Ovary (tissue), 9 donors: ENCODE results near the gene MAPK8IP1. TPM values are rescaled to one million over a fixed set of nuclear protein-coding genes. Genes with fewer than 3 reads are reported as not detected.
A peak's percentile ranks its signal among the peaks of the same experiment; 100 is the strongest.

Experiments
- DNase-seq, 5 donors: peaks; one replicate each; pipeline ENCODE4 v3.0.0-alpha.2; 2019 to 2020
- H3K27ac ChIP-seq, 2 donors: fragments of 200-600 bp; one replicate each; pipeline versions ENCODE4 v1.5.1 to v1.8.0; 2019 to 2022
- H3K27me3 ChIP-seq: fragments of 200-600 bp; one replicate; pipeline ENCODE4 v1.8.0; 2022
- H3K36me3 ChIP-seq: fragments of 200-600 bp; sonication (generic); one replicate; pipeline ENCODE4 v1.5.1; 2019
- H3K4me1 ChIP-seq: one replicate; pipeline ENCODE4 v1.8.1; 2013; ENCODE audit warnings: mild to moderate bottlenecking, moderate library complexity; ENCODE audit not compliant: insufficient read depth
- H3K4me3 ChIP-seq: fragments of 200-600 bp; sonication (generic); one replicate; pipeline ENCODE4 v1.5.1; 2017
- H3K9me3 ChIP-seq, 2 donors: fragments of 200-600 bp in 1 of 2; sonication (generic) in 1 of 2; one replicate each; pipeline versions ENCODE4 v1.5.1 to v1.8.1; 2013 to 2019; ENCODE audit warnings: mild to moderate bottlenecking in 1 of 2, moderate library complexity in 1 of 2
- CTCF ChIP-seq, 3 donors: fragments of 450-650 bp in 2 of 3; fragments of 200-600 bp in 1 of 3; IDR thresholded peaks; one replicate each; pipeline versions ENCODE4 v1.5.1 to v1.8.0; 2016 to 2022; ENCODE audit warnings: antibody characterized with exemption in 3 of 3, mild to moderate bottlenecking in 1 of 3
- EP300 ChIP-seq: sonication (generic); formaldehyde crosslinking; IDR thresholded peaks from one replicate; pipeline ENCODE4 v1.6.1; 2017; ENCODE audit warnings: antibody characterized with exemption
- POLR2A ChIP-seq: fragments of 450-650 bp; IDR thresholded peaks from one replicate; pipeline ENCODE4 v1.6.1; 2017; ENCODE audit warnings: antibody characterized with exemption, mild to moderate bottlenecking, moderate library complexity
- WGBS, 3 donors: extraction: QIAGEN DNeasy Blood & Tissue Kit in 1 of 3; methylation state at CpG; one replicate each; pipeline versions ENCODE4 v1.1.5 to v1.1.7; 2013 to 2017; 5-methylcytosine and 5-hydroxymethylcytosine counted together
- intact Hi-C, 4 donors: fragments of 100-400 bp; cut with DNase I; formaldehyde crosslinking; loops; one replicate each; pipeline versions ENCODE4 v1.11.0 to v1.15.1; 2022 to 2023
- polyA plus RNA-seq, 2 donors: library from polyadenylated mRNA; stranded (reverse); fragments of 200-250 nt in 1 of 2; fragments of 350-450 nt in 1 of 2; fragmentation: Illumina TruSeq in 1 of 2; extraction: RNeasy Lipid Tissue Mini Kit (QIAGEN cat#74804) in 1 of 2; gene quantifications; one replicate each; pipeline ENCODE4 v1.2.3, GENCODE V29; 2013 to 2014
- total RNA-seq, 7 donors: library from RNA; depleted of rRNA in 2 of 7; stranded (reverse); fragments of >200 nt in 2 of 7; fragmentation: NEBNext Ultra II Directional in 3 of 7; extraction: Animal tissue kit (Norgen Biotek cat#: 25700) in 3 of 7; gene quantifications; one replicate each; pipeline versions ENCODE4 v1.1.0 to v1.2.4, GENCODE V29; 2016 to 2023
- donor health status: DM: no; HTN: no; CAD: no; lungs with moderate emphysema.
- donor health status: DM: no; HTN: no; CAD: no.
- donor health status: Bipolar disorder and iron deficiency.
- donor health status: DM: yes; HTN: yes; CAD: no.
- donor health status: DM: no; HTN: no; CAD: no.
- donor health status: DM: yes; HTN: yes; CAD: no.

MAPK8IP1 gene
- total and polyA plus RNA-seq, 9 donors, result 3.7 to 24.1 (median 14.4) TPM

- DNase-seq, result peak in 1 of 5 donors; percentile 11
- no peaks in the 10 kb centered on the region for H3K27me3 ChIP-seq
- intact Hi-C loops, result no loop called here
- TF ChIP-seq POLR2A (no peak), EP300 (no peak), CTCF (IDR thresholded peaks at IDR 0.05) (no peak)
- no peaks in the 10 kb centered on the region for H3K9me3 ChIP-seq
- peaks cover 2% of the 10 kb centered on the region for H3K4me1 ChIP-seq
- H3K4me3 ChIP-seq, result no peak overlapping the region
- no peak overlapping the region for H3K27ac ChIP-seq
- 72 to 76% (median 73%) methylated on average over 10 of the region's 10 CpGs for WGBS, 3 donors
- H3K36me3 ChIP-seq, result no peaks in the 10 kb centered on the region
Measured at GRCh38 chr11:45931739-45932138, 46.3 kb downstream of the MAPK8IP1 start.

DNA sequence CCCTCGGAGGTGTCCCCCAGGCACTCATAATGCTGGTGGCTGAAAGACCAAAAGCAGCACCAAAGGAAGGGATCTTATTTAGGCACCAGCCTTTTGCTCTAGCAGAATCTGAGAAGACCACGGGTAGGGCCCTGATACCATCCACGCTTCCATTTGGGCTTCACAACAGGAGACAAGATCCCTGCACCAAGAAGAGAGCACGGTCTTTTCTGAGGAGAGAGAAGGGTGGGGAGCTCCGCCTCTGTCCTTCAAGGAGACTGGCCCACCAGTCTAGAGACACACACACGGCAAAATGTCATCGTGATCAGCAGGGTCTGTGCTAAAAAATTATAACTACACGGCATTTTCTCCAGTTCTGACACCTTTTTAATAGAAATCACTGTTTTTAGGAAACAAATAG is 46.8 kb downstream of the MAPK8IP1 start:
- WGBS, 3 donors, result 78 to 85% (median 82%) methylated on average over 8 of the region's 8 CpGs
- peaks cover 2% of the 10 kb centered on the region for H3K4me1 ChIP-seq
- H3K4me3 ChIP-seq, result no peak overlapping the region
- H3K27ac ChIP-seq, result no peak overlapping the region
- H3K36me3 ChIP-seq, result no peaks in the 10 kb centered on the region
- H3K27me3 ChIP-seq, result no peaks in the 10 kb centered on the region
- no peak for TF ChIP-seq CTCF (IDR thresholded peaks at IDR 0.05)
- TF ChIP-seq EP300, result no peak
- TF ChIP-seq POLR2A, result no peak
- H3K9me3 ChIP-seq, result no peaks in the 10 kb centered on the region
- intact Hi-C loops, result no loop called here
- no peak for DNase-seq

- Histone ChIP-seq H3K9me3 (no peaks in the 10 kb centered on the region), H3K4me3 (no peak overlapping the region), H3K27ac (no peak overlapping the region), H3K4me1 (peaks cover 2% of the 10 kb centered on the region), H3K36me3 (no peaks in the 10 kb centered on the region), H3K27me3 (no peaks in the 10 kb centered on the region)
- 64 to 66% (median 66%) methylated on average over 15 of the region's 15 CpGs for WGBS, 3 donors
- peak in 3 of 5 donors; percentile 19 to 50 (median 30) for DNase-seq
- intact Hi-C loops, result no loop called here
- TF ChIP-seq POLR2A (no peak), CTCF (IDR thresholded peaks at IDR 0.05) (no peak), EP300 (no peak)
Measured at GRCh38 chr11:45933131-45933831, 47.8 kb downstream of the MAPK8IP1 start.

GRCh38 chr11:45933846-45934579 is 48.6 kb downstream of the MAPK8IP1 start:
- intact Hi-C loops, result no loop called here
- Histone ChIP-seq H3K27me3 (no peaks in the 10 kb centered on the region), H3K4me3 (no peak overlapping the region), H3K27ac (no peak overlapping the region), H3K4me1 (no peaks in the 10 kb centered on the region), H3K9me3 (no peaks in the 10 kb centered on the region), H3K36me3 (no peaks in the 10 kb centered on the region)
- 82 to 88% (median 83%) methylated on average over 21 of the region's 21 CpGs for WGBS, 3 donors
- no peak for DNase-seq
- TF ChIP-seq CTCF (IDR thresholded peaks at IDR 0.05), result no peak
- no peak for TF ChIP-seq EP300
- TF ChIP-seq POLR2A, result no peak
